Mesenchymal stem cell (in vitro differentiated cells and primary cell): Measurements from ENCODE around the gene MDM4.
A peak's percentile ranks its signal among the peaks of the same experiment; 100 is the strongest.

Source experiments
- DNase-seq: peaks from one replicate; pipeline ENCODE4 v3.0.0-alpha.2; 2013
- H2AFZ ChIP-seq: one replicate; pipeline ENCODE4 v1.6.1; 2013; ENCODE audit warnings: low read depth, mild to moderate bottlenecking, control low read depth, inconsistent platforms, low read length, moderate library complexity
- H2AK5ac ChIP-seq: 2 replicates; pipeline ENCODE4 v1.6.1; 2013; ENCODE audit warnings: low read length, moderate library complexity, mild to moderate bottlenecking, inconsistent platforms; ENCODE audit not compliant: severe bottlenecking
- H2BK120ac ChIP-seq: one replicate; pipeline ENCODE4 v1.6.1; 2013; ENCODE audit warnings: low read depth, mild to moderate bottlenecking, inconsistent platforms, low read length, moderate library complexity
- H2BK12ac ChIP-seq, 2 experiments: one replicate each; pipeline ENCODE4 v1.6.1; 2013; ENCODE audit warnings: inconsistent platforms in 2 of 2, low read length in 2 of 2, mild to moderate bottlenecking in 2 of 2, moderate library complexity in 2 of 2, control low read depth in 1 of 2
- H2BK15ac ChIP-seq: one replicate; pipeline ENCODE4 v1.6.1; 2013; ENCODE audit warnings: mild to moderate bottlenecking, low read depth, inconsistent platforms; ENCODE audit not compliant: poor library complexity, severe bottlenecking
- H2BK5ac ChIP-seq: 2 replicates; pipeline ENCODE4 v1.6.1; 2013; ENCODE audit warnings: low read depth, mild to moderate bottlenecking, low read length, control low read depth, inconsistent platforms; ENCODE audit not compliant: poor library complexity, severe bottlenecking
- H3K14ac ChIP-seq, 2 experiments: one replicate each; pipeline ENCODE4 v1.6.1; 2013; ENCODE audit warnings: inconsistent platforms in 2 of 2, low read length in 2 of 2, control low read depth in 1 of 2, mild to moderate bottlenecking in 1 of 2, moderate library complexity in 1 of 2
- H3K18ac ChIP-seq, 2 experiments: one replicate each; pipeline ENCODE4 v1.6.1; 2013; ENCODE audit warnings: inconsistent platforms in 2 of 2, low read length in 2 of 2, control low read depth in 1 of 2, low read depth in 1 of 2, mild to moderate bottlenecking in 1 of 2
- H3K23ac ChIP-seq, 2 experiments: one replicate each; pipeline ENCODE4 v1.6.1; 2013; ENCODE audit warnings: inconsistent platforms in 2 of 2, low read length in 2 of 2, mild to moderate bottlenecking in 2 of 2, moderate library complexity in 2 of 2, control low read depth in 1 of 2
- H3K27ac ChIP-seq: 2 replicates; pipeline ENCODE4 v1.5.1; 2013; ENCODE audit warnings: mild to moderate bottlenecking, moderate library complexity, low read length, control low read depth, inconsistent platforms; ENCODE audit not compliant: poor library complexity, severe bottlenecking
- H3K27me3 ChIP-seq, 2 experiments: 2 replicates each; pipeline versions ENCODE4 v1.6.1 to v1.7.0; 2013; ENCODE audit warnings: low read length in 2 of 2, mild to moderate bottlenecking in 2 of 2, moderate library complexity in 2 of 2, control low read depth in 1 of 2, inconsistent platforms in 1 of 2; ENCODE audit not compliant: control insufficient read depth in 1 of 2, insufficient read depth in 1 of 2
- H3K36me3 ChIP-seq, 2 experiments: 2 replicates each; pipeline versions ENCODE4 v1.6.1 to v1.7.0; 2013; ENCODE audit warnings: low read length in 2 of 2, control low read depth in 1 of 2, inconsistent platforms in 1 of 2, low read depth in 1 of 2, mild to moderate bottlenecking in 1 of 2; ENCODE audit not compliant: insufficient read depth in 2 of 2, control insufficient read depth in 1 of 2
- H3K4ac ChIP-seq, 2 experiments: one replicate each; pipeline ENCODE4 v1.6.1; 2013; ENCODE audit warnings: inconsistent platforms in 2 of 2, low read length in 2 of 2, mild to moderate bottlenecking in 2 of 2, moderate library complexity in 2 of 2, control low read depth in 1 of 2, low read depth in 1 of 2
- H3K4me1 ChIP-seq: 2 replicates; pipeline ENCODE4 v1.6.1; 2013; ENCODE audit warnings: low read depth, low read length, control low read depth; ENCODE audit not compliant: control insufficient read depth, insufficient read depth
- H3K4me2 ChIP-seq: 2 replicates; pipeline ENCODE4 v1.6.1; 2013; ENCODE audit warnings: low read length, mild to moderate bottlenecking, inconsistent platforms; ENCODE audit not compliant: poor library complexity, severe bottlenecking
- H3K4me3 ChIP-seq, 2 experiments: 2 replicates each; pipeline versions ENCODE4 v1.5.1 to v1.7.0; 2013; ENCODE audit warnings: low read length in 2 of 2, mild to moderate bottlenecking in 2 of 2, control low read depth in 1 of 2, low read depth in 1 of 2; ENCODE audit not compliant: insufficient read depth in 1 of 2
- H3K79me1 ChIP-seq: replicated peaks from 2 replicates; pipeline ENCODE4 v1.6.1; 2013; ENCODE audit warnings: mild to moderate bottlenecking, control low read depth, low read length, inconsistent platforms; ENCODE audit not compliant: poor library complexity, severe bottlenecking
- H3K9ac ChIP-seq: 2 replicates; pipeline ENCODE4 v1.7.0; 2013; ENCODE audit warnings: mild to moderate bottlenecking, low read length, moderate library complexity
- H3K9me3 ChIP-seq: 2 replicates; pipeline ENCODE4 v1.7.0; 2013; ENCODE audit warnings: mild to moderate bottlenecking, low read length; ENCODE audit not compliant: control insufficient read depth
- H4K8ac ChIP-seq: one replicate; pipeline ENCODE4 v1.6.1; 2013; ENCODE audit warnings: inconsistent platforms, mild to moderate bottlenecking, low read length, moderate library complexity
- H4K91ac ChIP-seq: one replicate; pipeline ENCODE4 v1.6.1; 2013; ENCODE audit warnings: mild to moderate bottlenecking, low read length, inconsistent platforms
- WGBS: methylation state at CpG from one replicate; pipeline ENCODE4 v1.1.7; 2013; ENCODE audit warnings: mixed read lengths; 5-methylcytosine and 5-hydroxymethylcytosine counted together

MDM4 gene

DNA sequence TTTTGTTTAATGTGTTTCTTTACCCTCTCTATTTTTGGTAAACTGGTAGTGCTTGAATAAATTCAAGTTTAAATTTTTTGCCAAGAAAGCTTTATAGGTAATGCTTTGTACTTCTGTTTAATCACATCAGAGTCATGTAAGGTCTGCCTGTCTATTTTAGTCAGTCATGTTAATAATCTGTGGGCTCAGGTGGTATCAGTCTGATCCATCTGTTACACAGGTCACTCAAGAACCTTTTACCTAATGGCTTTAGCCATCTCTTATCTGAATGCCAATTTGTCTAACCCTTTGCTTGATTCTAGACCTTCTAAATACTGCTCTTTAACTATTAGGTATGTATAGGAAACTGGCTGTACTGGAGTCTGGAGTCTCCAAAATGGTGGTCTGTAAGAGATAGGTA is 16.6 kb downstream of the MDM4 start:
- DNase-seq, result no peak
- H3K36me3 ChIP-seq, result peaks cover 36 to 93% of the 10 kb centered on the region in 2 experiments
- no peaks in the 10 kb centered on the region for H3K4me1 ChIP-seq
- H2BK15ac ChIP-seq, result no peak overlapping the region
- H3K4ac ChIP-seq, result no peak overlapping the region
- H3K18ac ChIP-seq, result no peak overlapping the region
- H3K27me3 ChIP-seq, result no peaks in the 10 kb centered on the region
- H3K27ac ChIP-seq, result no peak overlapping the region
- H2BK12ac ChIP-seq, result no peak overlapping the region
- H3K14ac ChIP-seq, result no peak overlapping the region
- H3K9ac ChIP-seq, result no peak overlapping the region
- H2BK5ac ChIP-seq, result no peak overlapping the region
- no peak overlapping the region for H2AK5ac ChIP-seq
- no peak overlapping the region for H2BK120ac ChIP-seq
- peaks cover 31% of the 10 kb centered on the region for H3K79me1 ChIP-seq
- no peak overlapping the region for H3K4me3 ChIP-seq
- H4K8ac ChIP-seq, result no peak overlapping the region
- no peak overlapping the region for H4K91ac ChIP-seq
- no peak overlapping the region for H3K23ac ChIP-seq
- no peaks in the 10 kb centered on the region for H3K9me3 ChIP-seq
- no peak overlapping the region for H3K4me2 ChIP-seq
- no peak overlapping the region for H2AFZ ChIP-seq

DNA sequence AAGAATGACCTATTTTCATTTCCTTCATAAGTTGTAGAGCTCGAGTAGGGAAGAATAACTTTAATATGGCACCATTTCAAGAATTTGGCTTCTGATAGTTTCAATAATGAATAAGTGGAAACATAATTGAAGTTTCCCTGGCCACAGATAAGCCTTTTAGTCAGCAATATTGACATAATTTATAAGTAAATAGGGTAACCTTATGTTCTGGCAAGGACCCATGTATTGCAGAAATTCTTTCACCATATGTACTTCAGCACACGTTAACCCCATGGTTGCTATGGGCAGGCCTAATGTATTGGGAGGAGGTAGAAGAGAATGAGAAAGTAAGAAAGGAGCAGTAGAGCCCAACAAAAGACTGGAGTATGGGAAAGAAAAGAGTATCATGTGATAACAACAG is 25.4 kb downstream of the MDM4 start:
- Histone ChIP-seq H3K27ac (no peak overlapping the region), H3K4me1 (peaks cover 2% of the 10 kb centered on the region), H2AFZ (no peak overlapping the region), H3K18ac (no peak overlapping the region), H3K4me3 (no peak overlapping the region), H2AK5ac (no peak overlapping the region), H2BK5ac (no peak overlapping the region), H4K8ac (no peak overlapping the region), H2BK12ac (no peak overlapping the region), H3K9me3 (no peaks in the 10 kb centered on the region), H2BK15ac (no peak overlapping the region), H3K36me3 (peaks cover 27 to 91% of the 10 kb centered on the region in 2 experiments), H3K4ac (no peak overlapping the region), H3K23ac (no peak overlapping the region), H3K27me3 (no peaks in the 10 kb centered on the region), H3K79me1 (peaks cover 20% of the 10 kb centered on the region), H3K9ac (no peak overlapping the region), H3K14ac (no peak overlapping the region), H4K91ac (no peak overlapping the region), H3K4me2 (no peak overlapping the region), H2BK120ac (no peak overlapping the region)
- WGBS, result 100% methylated on average over 2 of the region's 2 CpGs
- no peak for DNase-seq

DNA sequence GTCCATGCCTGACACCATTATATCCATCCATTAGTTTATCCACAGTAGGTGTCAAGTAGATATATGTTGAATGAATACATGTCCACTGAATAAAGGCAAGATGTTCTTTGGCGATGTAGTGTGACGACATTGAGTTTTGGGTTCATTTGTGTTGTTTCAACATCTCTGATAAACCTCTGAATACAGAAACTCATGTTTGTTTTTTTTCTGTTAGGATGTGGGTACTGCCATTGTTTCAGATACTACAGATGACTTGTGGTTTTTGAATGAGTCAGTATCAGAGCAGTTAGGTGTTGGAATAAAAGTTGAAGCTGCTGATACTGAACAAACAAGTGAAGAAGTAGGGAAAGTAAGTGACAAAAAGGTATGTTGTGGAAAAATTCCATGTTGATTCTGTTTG is 28.1 kb downstream of the MDM4 start:
- no peak overlapping the region for H2BK5ac ChIP-seq
- no peak overlapping the region for H4K8ac ChIP-seq
- no peak overlapping the region for H3K23ac ChIP-seq
- DNase-seq, result no peak
- no peak overlapping the region for H2BK12ac ChIP-seq
- no peaks in the 10 kb centered on the region for H3K9me3 ChIP-seq
- no peak overlapping the region for H3K4me2 ChIP-seq
- H2AFZ ChIP-seq, result no peak overlapping the region
- no peak overlapping the region for H2AK5ac ChIP-seq
- no peak overlapping the region for H3K14ac ChIP-seq
- H3K27ac ChIP-seq, result no peak overlapping the region
- H3K4me1 ChIP-seq, result peaks cover 2% of the 10 kb centered on the region
- no peaks in the 10 kb centered on the region for H3K27me3 ChIP-seq
- H3K18ac ChIP-seq, result no peak overlapping the region
- no peak overlapping the region for H2BK15ac ChIP-seq
- H3K79me1 ChIP-seq, result peaks cover 11% of the 10 kb centered on the region
- no peak overlapping the region for H2BK120ac ChIP-seq
- no peak overlapping the region for H3K4me3 ChIP-seq
- H3K9ac ChIP-seq, result no peak overlapping the region
- no peak overlapping the region for H4K91ac ChIP-seq
- H3K36me3 ChIP-seq, result peaks cover 24 to 91% of the 10 kb centered on the region in 2 experiments
- 98% methylated on average over 2 of the region's 2 CpGs for WGBS
- no peak overlapping the region for H3K4ac ChIP-seq

DNA sequence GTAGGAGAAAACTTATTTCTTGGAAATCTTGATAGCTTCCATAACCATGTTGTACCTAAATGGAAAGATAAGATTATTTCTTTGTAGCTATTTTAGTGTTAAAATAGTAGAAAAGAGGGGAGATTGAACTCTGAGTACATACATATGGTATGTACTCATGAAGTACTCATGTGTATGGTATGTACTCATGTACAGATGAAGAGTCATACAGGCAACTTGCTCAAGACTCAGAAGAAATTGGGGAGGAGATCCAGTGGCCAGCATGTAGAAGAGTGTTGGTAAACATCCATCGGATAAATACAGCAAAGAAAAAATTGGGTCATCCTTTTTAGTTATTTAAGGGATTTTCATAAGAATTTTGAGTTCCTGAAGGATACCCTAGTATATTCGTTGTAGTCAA is 29.0 kb downstream of the MDM4 start:
- Histone ChIP-seq H3K4ac (no peak overlapping the region), H2BK12ac (no peak overlapping the region), H3K9ac (no peak overlapping the region), H3K9me3 (no peaks in the 10 kb centered on the region), H2BK15ac (no peak overlapping the region), H2BK120ac (no peak overlapping the region), H3K27ac (no peak overlapping the region), H3K14ac (no peak overlapping the region), H4K91ac (no peak overlapping the region), H3K79me1 (peaks cover 14% of the 10 kb centered on the region), H3K23ac (no peak overlapping the region), H3K18ac (no peak overlapping the region), H2BK5ac (no peak overlapping the region), H3K4me3 (no peak overlapping the region), H3K36me3 (peaks cover 20 to 93% of the 10 kb centered on the region in 2 experiments), H3K4me2 (no peak overlapping the region), H3K27me3 (no peaks in the 10 kb centered on the region), H4K8ac (no peak overlapping the region), H2AFZ (no peak overlapping the region), H2AK5ac (no peak overlapping the region), H3K4me1 (peaks cover 2% of the 10 kb centered on the region)
- peak; percentile 43 for DNase-seq
- 98% methylated on average over 2 of the region's 2 CpGs for WGBS
